WTC11 (cell line): ENCODE results near the gene SLC2A1. TPM values are rescaled to one million over a fixed set of nuclear protein-coding genes. Genes with fewer than 3 reads are reported as not detected.

Experiments used
- ATAC-seq: fragments of 200-7000 bp; cut with Tn5 transposase; 2 replicates; pipeline ENCODE4 v1.10.0; 2021; ENCODE audit warnings: mild to moderate bottlenecking, moderate library complexity
- CTCF ChIA-PET: fragments of 300-600 bp; sonication (Branson Sonifier 250); formaldehyde crosslinking; loops from one replicate; lab custom pipeline; 2021; ENCODE audit warnings: antibody characterized with exemption; lab: Charles Lee
- POLR2A ChIA-PET: fragments of 350-600 bp; sonication (Branson Sonifier 250); formaldehyde crosslinking; loops from one replicate; lab custom pipeline; 2021; ENCODE audit warnings: antibody characterized with exemption; lab: Charles Lee
- DNase-seq: peaks from one replicate; pipeline ENCODE4 v3.0.0; 2021; ENCODE audit warnings: low spot score
- H3K27ac Mint-ChIP-seq: 2 replicates; pipeline ENCODE4 v1.8.0; 2021; ENCODE audit warnings: mixed read lengths
- H3K27me3 Mint-ChIP-seq: 2 replicates; pipeline ENCODE4 v1.8.0; 2021; ENCODE audit warnings: low read depth, mild to moderate bottlenecking, moderate library complexity, mixed read lengths
- H3K36me3 Mint-ChIP-seq: 2 replicates; pipeline ENCODE4 v1.8.0; 2021; ENCODE audit warnings: mixed read lengths
- H3K4me1 Mint-ChIP-seq: 2 replicates; pipeline ENCODE4 v1.8.0; 2022; ENCODE audit warnings: mixed read lengths
- H3K4me3 Mint-ChIP-seq: 2 replicates; pipeline ENCODE4 v1.8.0; 2021; ENCODE audit warnings: mild to moderate bottlenecking, moderate library complexity, mixed read lengths
- H3K9me3 Mint-ChIP-seq: 2 replicates; pipeline ENCODE4 v1.8.0; 2021; ENCODE audit warnings: mixed read lengths
- CREB1 ChIP-seq: sonication (generic); formaldehyde crosslinking; IDR thresholded peaks from 2 replicates; pipeline ENCODE4 v1.8.0; 2023; ENCODE audit warnings: mild to moderate bottlenecking, missing genetic modification reagents
- ELF4 ChIP-seq: sonication (generic); formaldehyde crosslinking; IDR thresholded peaks from 2 replicates; pipeline ENCODE4 v1.8.1; 2022; ENCODE audit warnings: low read depth, mild to moderate bottlenecking, moderate library complexity, missing genetic modification reagents
- GABPB1 ChIP-seq: sonication (generic); formaldehyde crosslinking; IDR thresholded peaks from 2 replicates; pipeline ENCODE4 v1.8.1; 2023; ENCODE audit warnings: mild to moderate bottlenecking, missing genetic modification reagents
- GTF2I ChIP-seq: fragments of 250-450 bp; sonication (Bioruptor Pico); conservative IDR thresholded peaks from 2 replicates; pipeline ENCODE4 v1.4.0; 2021; ENCODE audit warnings: mild to moderate bottlenecking
- IRF2 ChIP-seq: sonication (generic); formaldehyde crosslinking; IDR thresholded peaks from 2 replicates; pipeline ENCODE4 v1.8.0; 2022; ENCODE audit warnings: low read depth, missing genetic modification reagents, borderline replicate concordance
- MXD4 ChIP-seq: fragments of 250-450 bp; sonication (Bioruptor Pico); IDR thresholded peaks from 2 replicates; pipeline ENCODE4 v1.8.0; 2021; ENCODE audit warnings: mild to moderate bottlenecking, moderate library complexity, borderline replicate concordance
- ZNF396 ChIP-seq: fragments of 250-450 bp; sonication (Bioruptor Pico); IDR thresholded peaks from 2 replicates; pipeline ENCODE4 v1.8.0; 2021; ENCODE audit warnings: mild to moderate bottlenecking, moderate library complexity, borderline replicate concordance
- total RNA-seq: library from RNA; stranded (reverse); gene quantifications from 3 replicates; pipeline ENCODE4 v1.2.3, GENCODE V29; 2021
- TF ChIP-seq, protein P1 (sequence below): sonication (generic); formaldehyde crosslinking; IDR thresholded peaks from 2 replicates; pipeline ENCODE4 v1.8.0; 2022; ENCODE audit warnings: missing genetic modification reagents
- TF ChIP-seq, protein P2 (sequence below): sonication (generic); formaldehyde crosslinking; IDR thresholded peaks from 2 replicates; pipeline ENCODE4 v1.8.0; 2023; ENCODE audit warnings: missing genetic modification reagents, mild to moderate bottlenecking, borderline replicate concordance
- TF ChIP-seq, protein P3 (sequence below): sonication (generic); formaldehyde crosslinking; IDR thresholded peaks from 2 replicates; pipeline ENCODE4 v1.8.0; 2022; ENCODE audit warnings: mild to moderate bottlenecking, missing genetic modification reagents
- TF ChIP-seq, protein P4 (sequence below): sonication (generic); formaldehyde crosslinking; IDR thresholded peaks from 2 replicates; pipeline ENCODE4 v1.8.1; 2023; ENCODE audit warnings: mild to moderate bottlenecking, missing genetic modification reagents
- TF ChIP-seq, protein P5 (sequence below): sonication (generic); formaldehyde crosslinking; IDR thresholded peaks from 2 replicates; pipeline ENCODE4 v1.8.1; 2023; ENCODE audit warnings: mild to moderate bottlenecking, moderate library complexity, missing genetic modification reagents
- TF ChIP-seq, protein P6 (sequence below): sonication (generic); formaldehyde crosslinking; IDR thresholded peaks from 2 replicates; pipeline ENCODE4 v1.8.1; 2022; ENCODE audit warnings: mild to moderate bottlenecking, moderate library complexity, missing genetic modification reagents

SLC2A1 gene
- total RNA-seq, 1 experiment from 2014 or later: 215 TPM

DNA sequence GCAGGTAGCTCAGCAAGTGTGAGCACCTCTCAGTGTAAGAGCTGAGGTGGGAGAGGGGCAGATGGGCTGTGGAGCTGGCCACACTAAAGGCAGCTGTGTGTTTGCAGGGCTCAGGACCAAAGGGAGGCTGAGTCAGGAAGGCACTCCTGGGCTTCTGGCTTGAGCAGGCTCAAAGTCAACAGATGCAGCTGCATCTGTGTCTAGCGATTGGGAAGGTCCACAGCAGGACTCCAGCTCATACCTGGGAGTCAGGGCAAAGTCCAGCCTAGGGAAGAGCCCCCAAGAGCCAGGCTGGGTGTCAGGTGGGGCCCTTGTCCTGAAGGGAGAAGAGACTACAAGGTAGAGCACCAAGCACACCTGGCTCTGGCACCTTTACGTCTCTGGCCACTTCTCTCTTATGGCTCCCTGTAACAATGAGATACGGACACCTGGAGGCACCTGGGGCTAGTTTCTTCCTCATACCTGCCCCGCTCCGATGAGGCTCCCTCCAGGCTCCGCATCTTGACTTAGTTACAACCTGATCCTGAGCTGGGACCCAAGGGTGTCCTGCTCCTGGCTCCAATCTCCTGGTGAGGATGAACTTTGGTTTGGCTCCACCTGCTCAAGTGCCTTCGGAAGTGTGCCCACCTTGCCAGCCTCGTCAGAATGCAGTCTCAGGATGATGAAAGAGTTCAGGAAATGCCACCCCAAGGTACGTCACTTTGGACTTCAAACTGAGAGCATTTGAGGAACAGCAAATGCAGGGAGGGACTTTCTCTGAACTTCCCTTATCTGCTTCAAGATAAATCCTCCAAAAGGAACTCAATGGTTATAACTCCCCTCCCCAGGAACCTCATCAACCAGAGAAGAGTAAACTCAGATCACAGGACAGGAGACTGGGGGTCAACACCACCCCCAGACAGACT, 21.5 kb upstream of the SLC2A1 start:
- no peak overlapping the region for H3K4me3 Mint-ChIP-seq
- peak overlapping the region; percentile 58; the same call in 1 of the 2 replicates for H3K27ac Mint-ChIP-seq
- no peak for DNase-seq
- TF ChIP-seq MXD4 (CRISPR knock-in tag): no peak
- TF ChIP-seq, protein P1, sequence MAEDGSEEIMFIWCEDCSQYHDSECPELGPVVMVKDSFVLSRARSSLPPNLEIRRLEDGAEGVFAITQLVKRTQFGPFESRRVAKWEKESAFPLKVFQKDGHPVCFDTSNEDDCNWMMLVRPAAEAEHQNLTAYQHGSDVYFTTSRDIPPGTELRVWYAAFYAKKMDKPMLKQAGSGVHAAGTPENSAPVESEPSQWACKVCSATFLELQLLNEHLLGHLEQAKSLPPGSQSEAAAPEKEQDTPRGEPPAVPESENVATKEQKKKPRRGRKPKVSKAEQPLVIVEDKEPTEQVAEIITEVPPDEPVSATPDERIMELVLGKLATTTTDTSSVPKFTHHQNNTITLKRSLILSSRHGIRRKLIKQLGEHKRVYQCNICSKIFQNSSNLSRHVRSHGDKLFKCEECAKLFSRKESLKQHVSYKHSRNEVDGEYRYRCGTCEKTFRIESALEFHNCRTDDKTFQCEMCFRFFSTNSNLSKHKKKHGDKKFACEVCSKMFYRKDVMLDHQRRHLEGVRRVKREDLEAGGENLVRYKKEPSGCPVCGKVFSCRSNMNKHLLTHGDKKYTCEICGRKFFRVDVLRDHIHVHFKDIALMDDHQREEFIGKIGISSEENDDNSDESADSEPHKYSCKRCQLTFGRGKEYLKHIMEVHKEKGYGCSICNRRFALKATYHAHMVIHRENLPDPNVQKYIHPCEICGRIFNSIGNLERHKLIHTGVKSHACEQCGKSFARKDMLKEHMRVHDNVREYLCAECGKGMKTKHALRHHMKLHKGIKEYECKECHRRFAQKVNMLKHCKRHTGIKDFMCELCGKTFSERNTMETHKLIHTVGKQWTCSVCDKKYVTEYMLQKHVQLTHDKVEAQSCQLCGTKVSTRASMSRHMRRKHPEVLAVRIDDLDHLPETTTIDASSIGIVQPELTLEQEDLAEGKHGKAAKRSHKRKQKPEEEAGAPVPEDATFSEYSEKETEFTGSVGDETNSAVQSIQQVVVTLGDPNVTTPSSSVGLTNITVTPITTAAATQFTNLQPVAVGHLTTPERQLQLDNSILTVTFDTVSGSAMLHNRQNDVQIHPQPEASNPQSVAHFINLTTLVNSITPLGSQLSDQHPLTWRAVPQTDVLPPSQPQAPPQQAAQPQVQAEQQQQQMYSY (CRISPR knock-in tag): peak; percentile 26; the same call in 1 of the 2 replicates
- no peak for TF ChIP-seq ZNF396
- TF ChIP-seq GABPB1 (CRISPR knock-in tag): peak; percentile 90
- TF ChIP-seq, protein P2, sequence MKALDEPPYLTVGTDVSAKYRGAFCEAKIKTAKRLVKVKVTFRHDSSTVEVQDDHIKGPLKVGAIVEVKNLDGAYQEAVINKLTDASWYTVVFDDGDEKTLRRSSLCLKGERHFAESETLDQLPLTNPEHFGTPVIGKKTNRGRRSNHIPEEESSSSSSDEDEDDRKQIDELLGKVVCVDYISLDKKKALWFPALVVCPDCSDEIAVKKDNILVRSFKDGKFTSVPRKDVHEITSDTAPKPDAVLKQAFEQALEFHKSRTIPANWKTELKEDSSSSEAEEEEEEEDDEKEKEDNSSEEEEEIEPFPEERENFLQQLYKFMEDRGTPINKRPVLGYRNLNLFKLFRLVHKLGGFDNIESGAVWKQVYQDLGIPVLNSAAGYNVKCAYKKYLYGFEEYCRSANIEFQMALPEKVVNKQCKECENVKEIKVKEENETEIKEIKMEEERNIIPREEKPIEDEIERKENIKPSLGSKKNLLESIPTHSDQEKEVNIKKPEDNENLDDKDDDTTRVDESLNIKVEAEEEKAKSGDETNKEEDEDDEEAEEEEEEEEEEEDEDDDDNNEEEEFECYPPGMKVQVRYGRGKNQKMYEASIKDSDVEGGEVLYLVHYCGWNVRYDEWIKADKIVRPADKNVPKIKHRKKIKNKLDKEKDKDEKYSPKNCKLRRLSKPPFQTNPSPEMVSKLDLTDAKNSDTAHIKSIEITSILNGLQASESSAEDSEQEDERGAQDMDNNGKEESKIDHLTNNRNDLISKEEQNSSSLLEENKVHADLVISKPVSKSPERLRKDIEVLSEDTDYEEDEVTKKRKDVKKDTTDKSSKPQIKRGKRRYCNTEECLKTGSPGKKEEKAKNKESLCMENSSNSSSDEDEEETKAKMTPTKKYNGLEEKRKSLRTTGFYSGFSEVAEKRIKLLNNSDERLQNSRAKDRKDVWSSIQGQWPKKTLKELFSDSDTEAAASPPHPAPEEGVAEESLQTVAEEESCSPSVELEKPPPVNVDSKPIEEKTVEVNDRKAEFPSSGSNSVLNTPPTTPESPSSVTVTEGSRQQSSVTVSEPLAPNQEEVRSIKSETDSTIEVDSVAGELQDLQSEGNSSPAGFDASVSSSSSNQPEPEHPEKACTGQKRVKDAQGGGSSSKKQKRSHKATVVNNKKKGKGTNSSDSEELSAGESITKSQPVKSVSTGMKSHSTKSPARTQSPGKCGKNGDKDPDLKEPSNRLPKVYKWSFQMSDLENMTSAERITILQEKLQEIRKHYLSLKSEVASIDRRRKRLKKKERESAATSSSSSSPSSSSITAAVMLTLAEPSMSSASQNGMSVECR (CRISPR knock-in tag): no peak
- TF ChIP-seq, all 79 proteins: peak for 2
- ChIA-PET POLR2A (interaction anchor here (0.6 kb wide), 2 partner anchors 14 to 122 kb away, joined by 3 to 7 read pairs; no protein-coding TSS in a partner anchor), CTCF (interaction anchor here (0.5 kb wide), 1 partner anchor 8 kb away, joined by 3 read pairs; no protein-coding TSS in a partner anchor)
- Mint-ChIP-seq H3K27me3 (no peaks in the 10 kb centered on the region), H3K9me3 (no peaks in the 10 kb centered on the region), H3K36me3 (peaks cover 57% of the 10 kb centered on the region), H3K4me1 (peaks cover 38% of the 10 kb centered on the region)
- no peak for ATAC-seq

DNA sequence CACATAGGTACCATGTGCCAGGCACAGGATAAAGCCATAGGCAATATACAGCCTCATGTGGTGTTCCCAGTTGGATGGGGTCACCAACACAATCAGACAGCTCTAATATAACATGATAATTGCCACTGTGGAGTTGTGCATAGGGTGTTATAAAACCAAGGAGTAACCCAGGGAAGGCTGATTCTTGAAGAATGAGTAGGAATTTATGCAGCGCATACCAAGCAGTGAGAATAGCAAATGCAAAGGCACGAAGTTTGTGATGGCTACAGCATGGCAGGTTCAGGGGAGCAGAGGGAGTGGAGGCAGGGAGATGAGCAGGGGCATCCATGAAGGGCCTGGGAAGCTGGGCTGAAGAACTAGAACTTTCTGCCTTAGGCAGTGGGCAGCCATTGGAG, 20.4 kb upstream of the SLC2A1 start:
- Mint-ChIP-seq H3K36me3 (peaks cover 58% of the 10 kb centered on the region), H3K27me3 (no peaks in the 10 kb centered on the region), H3K4me3 (no peak overlapping the region), H3K4me1 (peaks cover 41% of the 10 kb centered on the region), H3K27ac (peak overlapping the region; percentile 69; the same call in 1 of the 2 replicates), H3K9me3 (no peaks in the 10 kb centered on the region)
- no peak for DNase-seq
- ChIA-PET POLR2A (interaction anchor here (0.6 kb wide), 1 partner anchor 13 kb away, joined by 3 read pairs; no protein-coding TSS in a partner anchor), CTCF (interaction anchor here (1.4 kb wide), 1 partner anchor 95 kb away, joined by 8 read pairs; no protein-coding TSS in a partner anchor)
- ATAC-seq: peak; percentile 32
- TF ChIP-seq, protein P3, sequence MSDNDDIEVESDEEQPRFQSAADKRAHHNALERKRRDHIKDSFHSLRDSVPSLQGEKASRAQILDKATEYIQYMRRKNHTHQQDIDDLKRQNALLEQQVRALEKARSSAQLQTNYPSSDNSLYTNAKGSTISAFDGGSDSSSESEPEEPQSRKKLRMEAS (CRISPR knock-in tag): no peak
- TF ChIP-seq, protein P4, sequence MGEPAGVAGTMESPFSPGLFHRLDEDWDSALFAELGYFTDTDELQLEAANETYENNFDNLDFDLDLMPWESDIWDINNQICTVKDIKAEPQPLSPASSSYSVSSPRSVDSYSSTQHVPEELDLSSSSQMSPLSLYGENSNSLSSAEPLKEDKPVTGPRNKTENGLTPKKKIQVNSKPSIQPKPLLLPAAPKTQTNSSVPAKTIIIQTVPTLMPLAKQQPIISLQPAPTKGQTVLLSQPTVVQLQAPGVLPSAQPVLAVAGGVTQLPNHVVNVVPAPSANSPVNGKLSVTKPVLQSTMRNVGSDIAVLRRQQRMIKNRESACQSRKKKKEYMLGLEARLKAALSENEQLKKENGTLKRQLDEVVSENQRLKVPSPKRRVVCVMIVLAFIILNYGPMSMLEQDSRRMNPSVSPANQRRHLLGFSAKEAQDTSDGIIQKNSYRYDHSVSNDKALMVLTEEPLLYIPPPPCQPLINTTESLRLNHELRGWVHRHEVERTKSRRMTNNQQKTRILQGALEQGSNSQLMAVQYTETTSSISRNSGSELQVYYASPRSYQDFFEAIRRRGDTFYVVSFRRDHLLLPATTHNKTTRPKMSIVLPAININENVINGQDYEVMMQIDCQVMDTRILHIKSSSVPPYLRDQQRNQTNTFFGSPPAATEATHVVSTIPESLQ (CRISPR knock-in tag): no peak
- no peak for TF ChIP-seq ELF4 (CRISPR knock-in tag)
- TF ChIP-seq IRF2: no peak
- TF ChIP-seq, protein P5, sequence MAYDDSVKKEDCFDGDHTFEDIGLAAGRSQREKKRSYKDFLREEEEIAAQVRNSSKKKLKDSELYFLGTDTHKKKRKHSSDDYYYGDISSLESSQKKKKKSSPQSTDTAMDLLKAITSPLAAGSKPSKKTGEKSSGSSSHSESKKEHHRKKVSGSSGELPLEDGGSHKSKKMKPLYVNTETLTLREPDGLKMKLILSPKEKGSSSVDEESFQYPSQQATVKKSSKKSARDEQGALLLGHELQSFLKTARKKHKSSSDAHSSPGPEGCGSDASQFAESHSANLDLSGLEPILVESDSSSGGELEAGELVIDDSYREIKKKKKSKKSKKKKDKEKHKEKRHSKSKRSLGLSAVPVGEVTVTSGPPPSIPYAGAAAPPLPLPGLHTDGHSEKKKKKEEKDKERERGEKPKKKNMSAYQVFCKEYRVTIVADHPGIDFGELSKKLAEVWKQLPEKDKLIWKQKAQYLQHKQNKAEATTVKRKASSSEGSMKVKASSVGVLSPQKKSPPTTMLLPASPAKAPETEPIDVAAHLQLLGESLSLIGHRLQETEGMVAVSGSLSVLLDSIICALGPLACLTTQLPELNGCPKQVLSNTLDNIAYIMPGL: no peak
- TF ChIP-seq GTF2I: no peak
- TF ChIP-seq, protein P6, sequence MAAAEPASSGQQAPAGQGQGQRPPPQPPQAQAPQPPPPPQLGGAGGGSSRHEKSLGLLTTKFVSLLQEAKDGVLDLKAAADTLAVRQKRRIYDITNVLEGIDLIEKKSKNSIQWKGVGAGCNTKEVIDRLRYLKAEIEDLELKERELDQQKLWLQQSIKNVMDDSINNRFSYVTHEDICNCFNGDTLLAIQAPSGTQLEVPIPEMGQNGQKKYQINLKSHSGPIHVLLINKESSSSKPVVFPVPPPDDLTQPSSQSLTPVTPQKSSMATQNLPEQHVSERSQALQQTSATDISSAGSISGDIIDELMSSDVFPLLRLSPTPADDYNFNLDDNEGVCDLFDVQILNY (CRISPR knock-in tag): no peak
- TF ChIP-seq CREB1: no peak
